ENCODE data around the gene ENDOU. TPM values are rescaled to one million over a fixed set of nuclear protein-coding genes. Genes with fewer than 3 reads are reported as not detected.

The ENDOU gene
- total RNA-seq, 4 donors from 2014 or later = 0.28 to 0.64 TPM; not detected in 2

DNA sequence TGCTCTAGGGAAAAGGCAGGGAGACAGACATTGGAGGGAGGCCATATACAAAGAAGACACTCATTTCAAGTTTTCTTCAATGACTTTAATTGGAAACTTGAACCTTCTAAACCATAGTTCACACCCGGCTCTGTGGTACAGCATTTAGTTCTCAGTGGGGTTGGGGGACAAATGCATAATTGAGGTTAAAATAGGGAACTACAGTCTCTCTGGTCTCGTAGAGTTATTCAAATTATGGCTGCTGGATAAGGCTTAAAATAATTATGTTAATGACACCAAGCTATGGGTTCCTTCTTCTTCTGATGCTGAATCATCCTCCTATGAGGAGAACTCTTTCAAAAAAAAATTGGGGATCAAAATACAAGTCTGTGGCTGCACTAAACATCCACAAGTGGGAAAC lies 15.6 kb downstream of the ENDOU start:
- Histone ChIP-seq H3K36me3 (no peaks in the 10 kb centered on the region), H3K27ac (no peak overlapping the region), H3K9me3 (no peaks in the 10 kb centered on the region), H3K4me3 (no peak overlapping the region), H3K4me1 (no peaks in the 10 kb centered on the region), H3K27me3 (no peaks in the 10 kb centered on the region)
- intact Hi-C loops (cut with DNase I; ENCODE audit: low total_unique reads) = loop anchor here (10.0 kb wide), 1 partner anchor 125 kb away; no protein-coding TSS in a partner anchor
- TF ChIP-seq POLR2A (IDR thresholded peaks at IDR 0.05) = no peak
- TF ChIP-seq, protein P1, sequence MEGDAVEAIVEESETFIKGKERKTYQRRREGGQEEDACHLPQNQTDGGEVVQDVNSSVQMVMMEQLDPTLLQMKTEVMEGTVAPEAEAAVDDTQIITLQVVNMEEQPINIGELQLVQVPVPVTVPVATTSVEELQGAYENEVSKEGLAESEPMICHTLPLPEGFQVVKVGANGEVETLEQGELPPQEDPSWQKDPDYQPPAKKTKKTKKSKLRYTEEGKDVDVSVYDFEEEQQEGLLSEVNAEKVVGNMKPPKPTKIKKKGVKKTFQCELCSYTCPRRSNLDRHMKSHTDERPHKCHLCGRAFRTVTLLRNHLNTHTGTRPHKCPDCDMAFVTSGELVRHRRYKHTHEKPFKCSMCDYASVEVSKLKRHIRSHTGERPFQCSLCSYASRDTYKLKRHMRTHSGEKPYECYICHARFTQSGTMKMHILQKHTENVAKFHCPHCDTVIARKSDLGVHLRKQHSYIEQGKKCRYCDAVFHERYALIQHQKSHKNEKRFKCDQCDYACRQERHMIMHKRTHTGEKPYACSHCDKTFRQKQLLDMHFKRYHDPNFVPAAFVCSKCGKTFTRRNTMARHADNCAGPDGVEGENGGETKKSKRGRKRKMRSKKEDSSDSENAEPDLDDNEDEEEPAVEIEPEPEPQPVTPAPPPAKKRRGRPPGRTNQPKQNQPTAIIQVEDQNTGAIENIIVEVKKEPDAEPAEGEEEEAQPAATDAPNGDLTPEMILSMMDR (IDR thresholded peaks at IDR 0.05) = no peak
- DNase-seq = no peak

DNA sequence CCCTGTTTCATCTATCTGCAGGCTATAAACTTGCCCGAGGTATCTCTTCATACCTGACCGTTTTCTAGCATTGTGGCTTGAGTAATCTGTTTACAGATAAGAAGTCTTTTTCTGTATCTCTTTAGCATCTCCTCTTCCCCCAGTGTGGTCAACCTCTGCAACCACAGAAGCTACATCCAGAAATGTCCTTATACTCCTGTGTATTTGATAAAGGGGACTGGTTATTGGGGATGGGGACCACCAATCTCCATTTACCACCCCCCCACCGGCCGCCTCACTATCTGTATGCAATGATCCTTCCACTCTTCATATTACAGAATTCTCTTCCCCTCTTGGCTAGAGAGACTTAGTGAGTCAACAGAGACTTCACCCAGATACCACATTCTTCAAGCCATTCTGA lies 16.1 kb downstream of the ENDOU start:
- H3K27me3 ChIP-seq = no peaks in the 10 kb centered on the region
- H3K9me3 ChIP-seq = no peaks in the 10 kb centered on the region
- no peaks in the 10 kb centered on the region for H3K36me3 ChIP-seq
- no peaks in the 10 kb centered on the region for H3K4me1 ChIP-seq
- no peak overlapping the region for H3K27ac ChIP-seq
- no peak for DNase-seq
- H3K4me3 ChIP-seq = no peak overlapping the region
- intact Hi-C loops (cut with DNase I; ENCODE audit: low total_unique reads) = no loop called here
- TF ChIP-seq, protein P1 (IDR thresholded peaks at IDR 0.05) = no peak
- TF ChIP-seq POLR2A (IDR thresholded peaks at IDR 0.05) = no peak

DNA sequence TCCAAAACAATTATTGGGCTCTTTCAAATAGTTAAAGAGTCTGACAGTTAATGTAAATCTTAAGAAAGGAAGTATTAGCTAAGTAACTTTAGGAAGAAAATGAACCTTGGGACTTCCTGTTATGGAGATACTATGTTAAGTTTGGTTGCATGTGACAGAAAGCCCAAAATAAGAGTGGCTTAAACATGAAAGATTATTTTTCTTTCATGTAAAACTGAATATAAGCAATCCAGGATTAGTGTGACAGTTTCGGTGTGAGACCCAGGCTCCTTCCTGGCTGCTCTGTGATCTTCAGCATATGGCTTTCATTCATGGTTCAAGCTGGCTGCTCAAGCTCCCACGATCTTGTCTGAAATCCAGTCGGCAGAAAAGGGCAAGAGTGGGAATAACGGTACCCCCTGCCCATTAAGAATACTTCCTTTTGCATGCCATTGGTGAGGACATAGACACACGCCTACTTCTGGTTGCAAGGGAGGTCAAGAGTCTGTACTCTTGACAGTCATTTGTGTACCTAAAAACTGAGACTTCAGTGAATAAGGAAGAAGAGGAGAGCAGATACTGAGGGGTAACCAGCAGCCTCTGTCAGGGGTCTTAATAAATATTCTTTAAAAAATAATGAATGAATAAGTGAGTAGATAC lies 17.3 kb downstream of the ENDOU start:
- no peaks in the 10 kb centered on the region for H3K36me3 ChIP-seq
- H3K4me3 ChIP-seq = no peak overlapping the region
- DNase-seq = no peak
- no peaks in the 10 kb centered on the region for H3K4me1 ChIP-seq
- intact Hi-C loops (cut with DNase I; ENCODE audit: low total_unique reads) = no loop called here
- H3K27me3 ChIP-seq = no peaks in the 10 kb centered on the region
- no peak for TF ChIP-seq POLR2A (IDR thresholded peaks at IDR 0.05)
- TF ChIP-seq, protein P1 (IDR thresholded peaks at IDR 0.05) = no peak
- no peaks in the 10 kb centered on the region for H3K9me3 ChIP-seq
- H3K27ac ChIP-seq = no peak overlapping the region

DNA sequence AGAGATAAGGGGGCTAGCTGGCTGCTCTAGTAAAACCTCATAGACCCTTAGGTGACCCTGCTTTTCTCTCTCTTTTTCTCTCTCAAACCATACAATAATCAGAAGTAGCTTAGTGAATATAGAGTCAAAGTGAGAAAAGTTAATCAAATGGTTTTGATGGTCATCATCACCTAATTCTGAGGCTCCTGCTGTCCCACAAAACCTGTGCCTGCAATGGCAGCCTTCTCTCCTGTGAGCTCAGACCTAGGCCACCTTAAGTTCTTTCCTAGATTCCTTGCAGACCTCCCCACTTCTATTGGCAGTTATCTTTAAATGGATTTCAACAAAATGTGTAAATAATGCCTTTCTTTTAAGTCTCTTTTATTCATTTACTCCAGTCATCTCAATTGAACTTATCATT lies 17.9 kb downstream of the ENDOU start:
- Histone ChIP-seq H3K9me3 (no peaks in the 10 kb centered on the region), H3K4me3 (no peak overlapping the region), H3K4me1 (no peaks in the 10 kb centered on the region), H3K27ac (no peak overlapping the region), H3K27me3 (no peaks in the 10 kb centered on the region), H3K36me3 (no peaks in the 10 kb centered on the region)
- intact Hi-C loops (cut with DNase I; ENCODE audit: low total_unique reads) = no loop called here
- no peak for DNase-seq
- TF ChIP-seq, protein P1 (IDR thresholded peaks at IDR 0.05) = no peak
- no peak for TF ChIP-seq POLR2A (IDR thresholded peaks at IDR 0.05)

DNA sequence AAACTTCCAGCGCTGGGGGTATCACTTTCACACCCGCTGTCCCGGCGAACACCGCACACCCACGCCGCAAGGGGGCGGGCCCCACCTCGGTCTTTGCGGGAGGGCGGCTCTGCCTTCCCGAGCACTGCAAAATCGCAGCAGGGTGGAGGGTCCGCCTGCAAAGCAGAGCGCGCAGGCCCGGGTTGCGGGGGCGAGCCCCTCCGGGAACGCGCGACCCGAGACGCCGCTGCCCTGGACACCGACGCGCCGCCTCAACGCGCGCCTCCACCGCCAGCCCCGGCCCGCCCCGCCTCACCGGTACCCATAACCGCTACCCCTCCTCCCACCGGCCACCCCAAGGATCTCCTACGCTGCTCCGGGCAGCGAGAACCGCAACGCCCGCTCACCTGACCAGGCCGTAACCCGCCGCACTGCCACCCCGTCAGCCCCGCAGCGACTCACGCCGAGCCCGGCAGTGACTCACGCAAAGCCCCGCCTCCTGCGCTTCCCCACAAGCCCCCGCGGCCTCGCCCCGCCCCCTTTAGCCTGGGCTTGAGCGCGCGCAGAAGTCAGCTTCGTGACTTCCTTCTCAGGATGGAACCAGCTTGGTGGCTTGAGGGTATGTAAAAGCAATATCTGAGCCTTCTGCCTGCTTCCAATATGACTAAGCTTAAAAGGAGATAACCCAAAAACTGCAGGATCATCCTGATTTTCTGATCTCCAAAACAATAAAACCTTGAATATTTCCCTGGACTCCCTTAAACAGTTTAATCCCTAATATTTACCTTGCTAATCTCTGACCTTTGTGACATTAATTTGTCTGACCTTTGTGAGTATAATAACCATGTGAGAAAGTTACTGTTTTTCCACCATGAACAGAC lies 19.5 kb downstream of the ENDOU start, which contains the start of gene RPAP3:
Gene RPAP3, minus strand, starts transcription at position 465 of the 860 bp plus-strand sequence. CDS start 3,190 bp downstream, outside the sequence.
- H3K9me3 ChIP-seq = no peaks in the 10 kb centered on the region
- DNase-seq = peak; percentile 97
- H3K27ac ChIP-seq = peak within 1 kb of the TSS; percentile 79 to 91
- H3K27me3 ChIP-seq = no peaks in the 10 kb centered on the region
- intact Hi-C loops (cut with DNase I; ENCODE audit: low total_unique reads) = no loop called here
- TF ChIP-seq, protein P1 (IDR thresholded peaks at IDR 0.05) = peak; percentile 48 to 76 (median 70)
- TF ChIP-seq POLR2A (IDR thresholded peaks at IDR 0.05) = peak; percentile 77 to 89
- peak within 1 kb of the TSS; percentile 59 to 88 for H3K4me3 ChIP-seq
- H3K4me1 ChIP-seq = no peaks in the 10 kb centered on the region
- no peaks in the 10 kb centered on the region for H3K36me3 ChIP-seq
